GM19043 (cell line): ENCODE results near the gene CPNE6.
"Not testable (repeated sequence)": the region's sequence is repeated elsewhere in the genome, so short reads cannot be mapped to it uniquely, and the experiment has no call there.

Source experiments
- ATAC-seq: cut with Tn5 transposase; IDR thresholded peaks from one replicate; pipeline ENCODE4 v1.9.1; 2021; ENCODE audit warnings: low read depth; ENCODE audit not compliant: unreplicated experiment

Gene CPNE6

DNA sequence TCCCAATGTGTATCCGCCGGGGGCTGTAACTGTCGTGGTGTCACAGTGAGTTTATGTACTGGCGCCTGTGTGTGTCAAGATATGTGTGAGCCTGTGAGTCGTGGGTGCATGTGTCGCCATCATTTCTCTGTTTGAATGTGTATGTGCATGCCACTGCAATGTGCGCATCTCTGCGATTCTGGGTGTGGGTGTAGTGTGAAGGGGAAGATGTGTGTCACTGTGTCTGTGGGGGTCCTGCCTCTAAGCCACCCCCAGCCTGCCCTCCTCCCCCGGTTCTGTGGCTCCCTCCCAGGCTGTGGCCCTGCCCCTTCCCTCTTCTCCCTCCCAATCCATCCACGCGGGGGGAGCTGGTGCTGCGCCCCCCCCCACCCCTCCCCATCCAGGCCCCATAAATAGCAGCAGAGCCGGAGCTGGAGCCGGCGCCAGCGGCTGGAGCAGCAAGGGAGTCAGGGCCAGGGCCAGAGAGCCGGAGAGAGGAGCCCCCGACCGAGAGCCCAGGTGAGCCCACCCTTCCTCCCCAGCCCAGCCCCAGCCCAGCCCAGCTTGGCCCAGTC lies at the start of gene CPNE6:
TSS of gene CPNE6 (plus strand) at position 419 of the 554 bp plus-strand sequence. CDS start 1,375 bp downstream, outside the sequence.
- no peak for ATAC-seq

DNA sequence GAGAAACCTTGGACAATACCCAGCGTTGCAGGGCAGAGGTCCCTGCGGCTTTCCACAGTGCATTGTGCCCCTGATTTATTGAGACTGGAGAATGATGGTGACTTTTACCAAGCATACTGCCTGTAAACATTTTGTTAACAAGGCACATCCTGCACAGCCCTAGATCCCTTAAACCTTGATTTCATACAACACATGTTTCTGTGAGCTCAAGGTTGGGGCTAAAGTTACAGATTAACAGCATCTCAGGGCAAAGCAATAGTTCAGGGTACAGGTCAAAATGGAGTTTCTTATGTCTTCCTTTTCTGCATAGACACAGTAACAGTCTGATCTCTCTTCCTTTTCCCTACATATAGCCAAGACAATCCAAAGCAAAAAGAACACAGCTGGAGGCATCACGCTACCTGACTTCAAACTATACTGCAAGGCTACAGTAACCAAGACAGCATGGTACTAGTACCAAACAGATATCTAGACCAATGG lies 46.4 kb upstream of the CPNE6 start:
- ATAC-seq: not testable (repeated sequence)

DNA sequence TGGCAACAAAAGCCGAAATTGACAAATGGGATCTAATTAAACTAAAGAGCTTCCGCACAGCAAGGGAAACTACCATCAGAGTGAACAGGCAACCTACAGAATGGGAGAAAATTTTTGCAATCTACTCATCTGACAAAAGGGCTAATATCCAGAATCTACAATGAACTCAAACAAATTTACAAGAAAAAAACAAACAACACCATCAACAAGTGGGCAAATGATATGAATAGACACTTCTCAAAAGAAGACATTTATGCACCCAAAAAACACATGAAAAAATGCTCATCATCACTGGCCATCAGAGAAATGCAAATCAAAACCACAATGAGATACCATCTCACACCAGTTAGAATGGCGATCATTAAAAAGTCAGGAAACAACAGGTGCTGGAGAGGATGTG lies 41.7 kb upstream of the CPNE6 start:
- ATAC-seq: not testable (repeated sequence)

DNA sequence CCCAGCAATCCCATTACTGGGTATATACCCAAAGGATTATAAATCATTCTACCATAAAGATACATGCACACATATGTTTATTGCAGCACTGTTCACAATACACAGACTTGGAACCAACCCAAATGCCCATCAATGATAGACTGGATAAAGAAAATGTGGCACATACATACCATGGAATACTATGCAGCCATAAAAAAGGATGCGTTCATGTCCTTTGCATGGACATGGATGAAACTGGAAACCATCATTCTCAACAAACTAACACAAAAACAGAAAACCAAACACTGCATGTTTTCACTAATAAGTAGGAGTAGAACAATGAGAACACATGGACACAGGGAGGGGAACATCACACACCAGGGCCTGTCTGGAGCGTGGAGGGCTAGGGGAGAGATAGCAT lies 40.0 kb upstream of the CPNE6 start:
- not testable (repeated sequence) for ATAC-seq

DNA sequence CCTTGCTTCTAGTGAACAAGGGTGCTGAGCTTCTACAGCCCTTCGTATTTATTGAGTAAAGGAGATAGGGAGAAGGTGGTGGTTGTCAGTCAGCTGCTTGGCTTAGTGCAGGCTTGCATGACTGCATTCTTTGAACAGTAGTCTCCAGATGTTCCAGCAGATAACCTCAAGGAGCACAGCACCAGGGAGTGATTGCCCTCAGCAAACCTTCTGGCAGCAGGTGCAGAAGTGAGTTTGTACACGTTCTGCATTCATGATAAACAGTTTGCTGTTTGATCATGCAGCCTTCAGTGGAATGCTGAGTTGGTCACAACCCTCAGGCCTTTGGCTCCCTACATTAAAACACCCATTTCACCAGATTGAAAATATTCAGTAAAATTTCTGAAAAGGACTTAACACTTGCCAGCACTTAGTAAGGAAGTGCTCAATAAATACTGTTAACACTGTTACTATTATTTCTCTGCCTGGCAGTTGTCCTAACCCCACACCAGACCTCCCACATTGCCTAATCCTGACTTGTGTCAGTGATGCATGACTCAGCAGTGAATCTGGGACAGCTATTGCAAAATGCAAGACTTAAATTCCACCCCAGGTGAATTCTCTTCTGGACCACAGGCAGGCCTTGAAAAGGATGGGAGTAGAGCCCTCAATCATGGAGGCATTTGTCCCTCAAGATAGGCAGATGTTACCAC lies 38.5 kb upstream of the CPNE6 start:
- ATAC-seq: no peak

DNA sequence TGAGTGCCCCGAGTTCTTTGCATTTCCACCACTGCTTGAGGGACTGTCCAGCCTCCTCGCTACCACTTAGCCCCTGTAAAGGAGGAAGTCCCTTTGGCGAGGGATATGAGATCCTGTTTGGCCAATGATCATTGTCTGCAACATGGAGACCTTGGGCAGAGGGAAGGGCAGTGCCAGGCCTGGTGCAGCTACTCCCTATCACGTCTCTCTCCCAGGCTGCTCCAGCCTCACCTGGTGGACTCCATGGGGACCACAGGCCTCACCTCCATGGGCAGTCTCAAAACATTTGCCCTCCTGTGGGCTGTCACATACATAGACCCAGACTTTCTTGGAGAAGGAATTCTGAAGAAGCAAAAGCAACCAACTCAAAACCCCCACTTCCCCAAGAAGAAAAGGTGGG lies 35.6 kb upstream of the CPNE6 start:
- ATAC-seq: peak; percentile 14

DNA sequence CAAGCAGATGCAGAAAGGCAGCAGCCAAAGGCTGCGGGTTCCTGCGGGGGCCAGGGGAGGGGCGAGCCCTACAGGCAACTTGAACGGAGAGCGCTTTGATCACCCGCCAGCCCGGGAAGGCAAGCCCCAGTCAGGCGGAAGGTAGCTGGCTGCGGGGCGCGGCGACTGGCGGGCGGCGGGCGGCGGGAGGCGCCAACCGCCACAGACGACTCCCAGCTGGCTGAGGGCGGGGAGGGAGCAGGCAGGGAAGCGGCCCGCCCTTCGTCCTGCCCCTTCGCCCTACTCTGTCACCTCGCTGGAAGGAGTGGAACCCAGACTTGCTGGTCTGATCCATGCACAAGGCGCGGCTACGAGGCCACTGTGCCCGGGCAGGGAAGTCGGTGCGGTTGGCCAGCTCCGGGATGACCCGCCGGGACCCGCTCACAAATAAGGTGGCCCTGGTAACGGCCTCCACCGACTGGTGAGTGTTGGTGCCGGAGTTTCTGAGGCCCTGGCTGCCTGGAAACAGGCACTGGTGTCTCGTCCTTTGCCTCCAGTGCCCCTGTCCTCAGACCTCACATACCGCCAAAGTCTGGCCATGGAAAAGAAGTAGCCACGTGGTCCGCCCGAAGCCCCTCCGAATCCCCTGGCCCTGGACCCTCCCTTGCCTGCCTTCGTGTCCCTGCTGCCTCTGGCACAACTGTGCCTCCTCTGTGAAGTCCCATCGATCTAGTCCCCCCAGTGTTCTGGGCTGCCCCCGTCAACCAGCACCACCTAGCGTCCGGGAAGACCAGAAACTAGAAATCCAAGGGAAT lies 35.0 kb upstream of the CPNE6 start:
- ATAC-seq: peak; percentile 67

DNA sequence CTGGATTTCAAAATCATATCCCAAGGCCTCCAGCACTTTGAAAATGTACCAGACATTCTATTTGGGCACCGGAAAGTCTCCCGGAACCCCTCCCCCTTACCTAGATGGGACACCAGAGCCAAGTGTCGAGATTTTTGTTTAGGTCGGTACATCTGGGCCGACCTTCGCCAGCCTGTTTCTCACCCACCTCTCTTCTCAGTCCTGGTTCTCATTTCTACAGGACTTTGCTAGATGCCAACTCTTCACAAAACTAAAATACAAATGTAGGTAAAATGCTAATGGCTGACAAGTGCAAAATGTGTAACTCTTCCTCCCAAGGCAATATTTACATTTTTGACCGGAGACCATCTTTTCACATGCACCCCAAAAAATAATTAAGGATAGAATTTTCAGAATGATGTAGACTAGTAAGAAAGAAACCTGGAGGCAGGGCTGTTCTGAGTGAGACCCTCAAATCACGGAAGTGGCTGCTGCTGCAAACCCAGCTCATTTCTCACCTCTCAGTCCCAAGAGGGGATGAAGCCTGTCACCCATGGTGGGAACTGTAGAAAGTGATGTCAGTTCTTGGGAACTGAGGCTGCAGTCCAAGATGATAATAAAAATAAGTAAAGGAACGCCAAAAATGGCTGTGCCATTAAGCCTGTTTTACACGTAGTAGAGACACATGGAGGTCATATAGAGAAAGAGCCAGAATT lies 34.3 kb upstream of the CPNE6 start:
- peak; percentile 16 for ATAC-seq

DNA sequence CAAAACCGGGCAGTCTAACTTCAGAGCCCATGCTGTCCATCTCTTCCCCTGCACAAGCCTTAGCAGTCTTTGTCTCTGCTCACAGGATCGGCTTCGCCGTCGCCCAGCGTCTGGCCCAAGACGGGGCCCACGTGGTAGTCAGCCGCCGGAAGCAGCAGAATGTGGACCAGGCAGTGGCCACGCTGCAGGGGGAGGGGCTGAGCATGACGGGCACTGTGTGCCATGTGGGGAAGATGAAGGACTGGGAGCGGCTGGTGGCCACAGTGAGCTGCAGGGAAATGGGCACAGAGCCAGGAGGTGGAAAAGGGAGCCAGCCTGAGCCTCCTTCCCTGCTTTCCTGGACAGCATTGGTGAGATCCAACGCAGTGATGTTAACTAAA lies 33.7 kb upstream of the CPNE6 start:
- ATAC-seq: no peak

DNA sequence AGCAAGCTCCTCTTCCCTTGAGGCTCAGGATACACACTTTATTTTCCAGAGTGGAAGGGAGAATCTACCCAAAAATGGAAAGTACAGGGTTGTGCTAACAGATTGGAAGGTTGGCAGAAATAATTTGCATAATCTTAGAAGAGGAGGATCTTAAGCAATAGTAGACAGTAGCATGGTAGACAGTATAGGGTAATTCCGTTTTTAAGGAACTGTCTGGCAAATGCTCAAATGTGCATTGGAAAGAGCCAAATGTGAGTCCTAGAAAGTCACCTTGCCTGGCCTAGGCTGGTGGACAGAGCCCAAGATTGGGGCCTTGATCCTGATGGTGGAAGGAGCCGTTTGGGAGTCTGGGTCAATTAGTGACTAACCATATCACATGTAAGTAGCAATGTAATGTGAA lies 32.7 kb upstream of the CPNE6 start:
- ATAC-seq: no peak

DNA sequence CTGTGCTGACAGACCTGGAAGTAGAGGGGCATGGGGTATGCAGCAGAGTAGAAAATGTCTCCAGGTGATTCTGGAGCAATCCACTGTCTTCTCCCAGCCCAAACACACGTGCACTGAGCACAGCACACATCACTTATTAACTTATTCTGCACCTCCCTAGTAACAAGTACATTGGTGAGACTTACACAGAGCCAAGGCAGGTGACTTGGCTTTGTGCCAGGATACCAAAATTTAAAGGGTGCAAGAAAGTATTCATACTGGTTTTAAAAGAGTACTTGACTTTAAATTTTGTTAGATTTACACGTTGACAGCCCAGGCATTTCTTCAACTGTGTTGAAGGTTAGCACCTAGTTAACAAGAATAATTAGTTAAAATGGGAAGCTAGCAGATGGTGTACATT lies 30.7 kb upstream of the CPNE6 start:
- ATAC-seq: no peak

DNA sequence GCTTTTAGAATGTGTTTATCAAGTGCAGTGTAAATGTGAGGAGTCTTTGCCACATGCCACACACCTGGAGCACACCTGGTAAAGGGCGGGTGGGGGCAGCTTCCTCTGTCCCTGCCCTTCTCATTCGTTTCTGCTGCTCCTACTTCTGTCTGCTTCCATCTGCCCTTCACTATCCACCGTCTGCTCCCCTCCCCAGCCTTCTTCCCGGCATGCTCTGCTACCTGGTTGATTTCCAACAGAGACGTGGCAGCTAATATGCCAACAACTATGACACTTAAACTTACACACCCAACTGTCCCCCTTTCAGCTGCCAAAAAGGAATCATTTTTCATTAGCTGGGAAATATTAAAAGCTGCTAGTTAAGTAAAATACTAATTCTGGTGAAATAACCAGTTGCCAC lies 28.6 kb upstream of the CPNE6 start:
- ATAC-seq: no peak

DNA sequence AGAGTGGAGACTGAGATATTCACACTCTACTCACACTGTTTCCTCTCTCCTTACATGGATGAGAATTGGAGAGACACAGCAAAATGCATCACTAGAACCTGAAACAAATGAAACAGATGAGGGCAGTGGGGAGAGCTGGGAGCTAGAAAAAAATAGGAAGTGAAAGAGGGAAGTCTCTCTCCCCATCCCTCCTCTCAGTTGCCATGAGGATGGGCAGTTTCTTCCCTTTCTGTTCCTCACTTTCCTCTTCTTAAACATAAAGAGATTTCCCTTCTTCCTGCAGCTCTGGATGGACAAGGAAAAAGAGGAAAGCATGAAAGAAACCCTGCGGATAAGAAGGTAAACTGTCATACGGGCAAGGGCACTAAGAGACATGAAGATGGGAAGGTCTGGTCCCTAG lies 22.4 kb upstream of the CPNE6 start:
- ATAC-seq: not testable (repeated sequence)

DNA sequence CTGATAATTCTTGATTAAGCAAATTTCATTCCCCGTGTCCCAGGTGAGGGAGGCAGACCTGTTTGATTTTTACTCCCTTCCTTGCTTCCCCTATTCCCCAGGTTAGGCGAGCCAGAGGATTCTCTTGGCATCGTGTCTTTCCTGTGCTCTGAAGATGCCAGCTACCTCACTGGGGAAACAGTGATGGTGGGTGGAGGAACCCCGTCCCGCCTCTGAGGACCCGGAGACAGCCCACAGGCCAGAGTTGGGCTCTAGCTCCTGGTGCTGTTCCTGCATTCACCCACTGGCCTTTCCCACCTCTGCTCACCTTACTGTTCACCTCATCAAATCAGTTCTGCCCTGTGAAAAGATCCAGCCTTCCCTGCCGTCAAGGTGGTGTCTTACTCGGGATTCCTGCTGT lies 20.6 kb upstream of the CPNE6 start:
- not testable (repeated sequence) for ATAC-seq

DNA sequence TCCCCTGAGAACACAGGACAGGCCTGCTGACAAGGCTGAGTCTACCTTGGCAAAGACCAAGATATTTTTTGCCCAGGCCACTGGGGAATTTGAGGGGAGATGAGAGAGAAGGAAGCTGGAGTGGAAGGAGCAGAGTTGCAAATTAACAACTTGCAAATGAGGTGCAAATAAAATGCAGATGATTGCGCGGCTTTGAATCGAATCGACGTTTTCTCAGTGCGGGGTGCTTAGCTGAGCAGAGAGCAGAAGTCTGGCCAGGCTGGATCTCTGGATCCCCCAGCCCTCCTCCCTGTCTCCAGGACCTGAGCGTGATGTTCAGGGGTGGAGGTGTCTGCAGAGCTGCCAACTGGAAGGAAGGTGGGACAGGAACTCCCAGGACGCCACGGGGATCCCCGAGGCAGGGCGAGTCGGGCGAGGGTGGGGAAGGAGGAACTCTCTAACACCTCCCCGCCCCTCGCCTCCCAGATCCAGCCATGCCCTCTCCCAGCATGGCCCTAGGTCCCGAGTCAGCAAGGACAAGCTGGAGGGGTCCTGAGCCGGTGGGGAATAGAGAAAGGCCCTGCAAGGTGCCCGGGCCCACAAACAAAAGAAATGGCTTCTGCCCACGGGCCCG lies 20.1 kb upstream of the CPNE6 start:
- ATAC-seq: no peak

DNA sequence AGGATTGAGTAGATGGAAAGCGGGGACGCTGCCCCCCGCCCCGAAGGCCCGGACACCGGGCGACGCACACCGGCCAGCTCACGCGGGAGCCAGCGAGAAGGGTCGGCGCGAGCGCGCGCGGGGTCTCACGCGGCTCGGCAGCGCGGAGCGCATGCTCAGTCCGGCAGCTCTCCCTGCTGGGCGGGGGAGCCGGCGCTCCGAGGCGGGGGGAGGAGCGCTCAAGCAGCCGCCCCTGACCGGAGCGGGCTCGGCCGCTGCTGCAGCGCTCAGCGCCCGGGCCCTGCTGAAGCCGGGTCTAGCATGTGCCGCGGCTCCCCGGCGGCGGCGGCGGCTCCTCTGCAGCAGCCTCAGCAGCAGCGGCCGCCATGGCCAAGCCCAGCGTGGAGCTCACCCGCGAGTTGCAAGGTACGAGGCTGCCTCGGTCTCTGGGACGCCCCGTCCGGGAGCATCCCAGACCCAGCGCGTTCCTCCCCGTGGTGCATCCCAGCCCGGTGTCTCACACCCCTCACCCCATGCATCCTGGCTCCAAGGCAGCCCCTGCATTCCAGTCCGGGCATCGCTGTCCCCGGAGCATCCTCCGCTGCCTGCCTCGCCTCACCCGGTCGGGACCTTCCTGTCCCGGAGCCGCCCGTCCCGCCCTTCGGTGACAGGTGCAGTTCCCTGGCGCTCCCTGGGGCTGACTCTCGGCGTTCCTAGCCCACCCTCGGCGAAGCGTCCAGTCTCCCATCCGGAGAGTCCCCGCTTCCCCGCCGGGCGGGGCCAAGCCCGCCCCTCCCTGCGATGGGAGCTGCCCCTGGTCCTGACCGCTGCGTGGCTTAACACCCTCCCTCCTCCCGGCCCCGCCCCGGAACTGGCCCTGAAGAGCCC lies 19.3 kb upstream of the CPNE6 start, which contains the start of gene CARMIL3:
TSS of gene CARMIL3 (plus strand) at position 221 of the 867 bp plus-strand sequence. CDS start at position 366, 145 bp downstream.
- peak; percentile 61 for ATAC-seq

DNA sequence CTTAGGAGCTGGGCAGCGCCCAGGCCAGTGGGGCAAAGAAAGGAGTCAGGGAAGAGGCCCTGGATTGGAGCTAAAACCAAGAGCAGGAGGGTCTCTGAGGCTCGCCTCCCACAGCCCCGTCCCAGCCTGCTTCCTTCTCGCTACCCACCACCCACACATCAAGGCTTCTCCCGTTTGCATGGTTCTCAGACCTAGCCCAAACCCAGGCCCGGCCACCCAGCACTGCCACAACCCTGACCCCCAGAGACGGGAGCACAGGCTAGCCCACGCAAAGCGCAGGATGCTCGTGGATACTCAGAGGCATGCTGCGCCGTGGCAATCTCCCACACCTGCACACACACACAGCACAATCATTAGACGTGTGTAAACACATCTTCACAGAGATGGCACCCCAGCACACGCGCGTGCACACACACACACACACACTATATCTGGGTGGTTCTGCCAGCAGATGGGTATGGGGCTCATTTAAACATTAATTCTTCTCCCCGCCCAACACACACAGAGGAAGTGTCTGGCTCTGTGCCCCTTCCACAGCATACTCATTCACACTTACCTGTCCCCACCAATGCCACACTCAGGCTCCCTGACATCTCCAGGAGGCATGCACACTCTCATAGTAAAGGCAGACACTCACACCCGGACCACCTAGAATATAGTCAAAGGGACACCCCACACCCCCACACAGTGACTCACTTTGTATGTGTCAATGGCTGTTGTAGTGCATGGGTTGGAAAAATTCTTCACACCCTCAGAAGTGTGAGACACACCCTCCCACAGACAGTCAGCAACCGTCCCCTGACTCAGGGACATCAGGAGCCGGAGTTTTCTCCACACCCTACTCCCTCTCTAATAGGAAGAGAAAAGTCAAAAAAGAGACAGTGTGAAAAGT lies 18.5 kb upstream of the CPNE6 start:
- no peak for ATAC-seq

DNA sequence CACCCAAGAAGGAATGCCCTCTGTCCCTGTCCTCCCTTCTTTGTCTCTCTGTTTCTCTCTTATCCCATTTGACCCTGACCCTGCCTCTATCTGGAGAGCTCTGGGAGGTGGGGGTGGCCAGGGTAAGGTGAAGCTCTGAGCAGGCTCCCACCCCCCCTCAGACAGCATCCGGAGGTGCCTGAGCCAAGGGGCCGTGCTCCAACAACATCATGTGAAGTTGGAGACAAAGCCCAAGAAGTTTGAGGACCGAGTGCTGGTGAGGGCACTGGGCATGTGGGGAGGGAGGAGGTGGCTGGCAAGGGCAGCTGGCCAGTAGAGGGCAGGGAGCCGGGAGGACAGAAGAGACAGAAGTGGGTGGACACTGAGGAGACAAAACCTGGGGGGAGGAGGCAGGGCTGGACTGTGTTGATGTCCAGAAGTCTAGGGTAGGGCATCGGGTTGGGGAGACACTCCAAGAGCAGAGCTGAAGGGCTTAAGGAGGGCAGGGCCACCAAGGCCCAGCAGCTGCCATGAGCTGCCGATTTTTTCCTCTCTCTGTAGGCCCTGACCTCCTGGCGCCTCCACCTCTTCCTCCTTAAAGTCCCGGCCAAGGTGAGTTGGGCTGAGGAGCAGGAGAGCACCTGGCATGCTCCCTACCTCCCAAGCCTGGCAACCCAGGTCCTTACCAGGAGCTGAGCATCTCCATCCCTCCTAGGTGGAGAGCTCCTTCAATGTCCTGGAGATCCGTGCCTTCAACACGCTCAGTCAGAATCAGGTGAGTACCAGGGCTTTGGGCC lies 17.6 kb upstream of the CPNE6 start:
- no peak for ATAC-seq
